Lower lobe of right lung (tissue), 2 donors: ENCODE measurements around the gene TRRAP. TPM values are rescaled to one million over a fixed set of nuclear protein-coding genes. Genes with fewer than 3 reads are reported as not detected.

Experiments used
- ATAC-seq, 2 donors: fragments of 200-7000 bp; cut with Tn5 transposase; one replicate each; pipeline ENCODE4 v1.9.1; 2020 to 2022; ENCODE audit warnings: mild to moderate bottlenecking in 2 of 2, moderate library complexity in 2 of 2
- DNase-seq: peaks from one replicate; pipeline ENCODE4 v3.0.0-alpha.2; 2020
- H3K27ac ChIP-seq: fragments of 200-600 bp; one replicate; pipeline ENCODE4 v1.8.0; 2022
- H3K27me3 ChIP-seq: fragments of 200-600 bp; one replicate; pipeline ENCODE4 v1.8.0; 2022; ENCODE audit warnings: low read depth
- H3K36me3 ChIP-seq: fragments of 200-600 bp; one replicate; pipeline ENCODE4 v1.8.0; 2022; ENCODE audit warnings: mild to moderate bottlenecking
- H3K4me1 ChIP-seq: fragments of 200-600 bp; one replicate; pipeline ENCODE4 v1.8.0; 2022
- H3K4me3 ChIP-seq: fragments of 200-600 bp; one replicate; pipeline ENCODE4 v1.8.0; 2022; ENCODE audit warnings: mild to moderate bottlenecking
- H3K9me3 ChIP-seq: fragments of 200-600 bp; one replicate; pipeline ENCODE4 v1.8.0; 2022
- intact Hi-C: fragments of 100-400 bp; cut with DNase I; formaldehyde crosslinking; loops from one replicate; pipeline ENCODE4 v1.11.0; 2022
- total RNA-seq: library from RNA; stranded (reverse); fragmentation: NEBNext Ultra II Directional; extraction: Animal tissue kit (Norgen Biotek cat#: 25700); gene quantifications from one replicate; pipeline ENCODE4 v1.2.1, GENCODE V29; 2021
- TF ChIP-seq, protein P1 (sequence below): fragments of 200-600 bp; IDR thresholded peaks from one replicate; pipeline ENCODE4 v1.8.0; 2022; ENCODE audit warnings: antibody characterized with exemption, mild to moderate bottlenecking
- donor health status: DM: no; HTN: yes; CAD: no; lungs with severe emphysema.

Gene TRRAP
- total RNA-seq, 1 donor from 2014 or later = 38.5 TPM

DNA sequence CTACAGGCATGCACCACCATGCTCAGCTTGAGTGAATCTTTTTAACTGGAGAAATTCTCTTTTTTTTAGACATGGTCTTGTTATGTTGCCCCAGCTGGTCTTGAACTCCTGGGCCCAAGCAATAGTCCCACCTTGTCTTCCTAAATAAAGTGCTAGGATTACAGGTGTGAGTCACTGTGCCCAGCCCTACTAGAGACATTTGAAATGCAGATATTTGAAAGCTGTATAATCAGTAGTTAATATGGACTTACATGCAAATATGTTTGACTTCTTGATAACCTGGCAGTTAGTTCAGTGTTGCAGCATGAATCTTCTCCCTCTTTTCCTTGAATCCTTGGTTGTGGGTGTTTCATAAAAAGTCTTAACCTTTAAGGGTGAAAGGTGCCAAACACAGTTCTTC lies 8.7 kb downstream of the TRRAP start:
- TF ChIP-seq, protein P1, sequence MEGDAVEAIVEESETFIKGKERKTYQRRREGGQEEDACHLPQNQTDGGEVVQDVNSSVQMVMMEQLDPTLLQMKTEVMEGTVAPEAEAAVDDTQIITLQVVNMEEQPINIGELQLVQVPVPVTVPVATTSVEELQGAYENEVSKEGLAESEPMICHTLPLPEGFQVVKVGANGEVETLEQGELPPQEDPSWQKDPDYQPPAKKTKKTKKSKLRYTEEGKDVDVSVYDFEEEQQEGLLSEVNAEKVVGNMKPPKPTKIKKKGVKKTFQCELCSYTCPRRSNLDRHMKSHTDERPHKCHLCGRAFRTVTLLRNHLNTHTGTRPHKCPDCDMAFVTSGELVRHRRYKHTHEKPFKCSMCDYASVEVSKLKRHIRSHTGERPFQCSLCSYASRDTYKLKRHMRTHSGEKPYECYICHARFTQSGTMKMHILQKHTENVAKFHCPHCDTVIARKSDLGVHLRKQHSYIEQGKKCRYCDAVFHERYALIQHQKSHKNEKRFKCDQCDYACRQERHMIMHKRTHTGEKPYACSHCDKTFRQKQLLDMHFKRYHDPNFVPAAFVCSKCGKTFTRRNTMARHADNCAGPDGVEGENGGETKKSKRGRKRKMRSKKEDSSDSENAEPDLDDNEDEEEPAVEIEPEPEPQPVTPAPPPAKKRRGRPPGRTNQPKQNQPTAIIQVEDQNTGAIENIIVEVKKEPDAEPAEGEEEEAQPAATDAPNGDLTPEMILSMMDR = no peak
- H3K36me3 ChIP-seq = peaks cover 94% of the 10 kb centered on the region
- DNase-seq = no peak

GRCh38 chr7:98892609-98893008 lies 14.3 kb downstream of the TRRAP start:
- H3K36me3 ChIP-seq = peaks cover 97% of the 10 kb centered on the region
- H3K27ac ChIP-seq = no peak overlapping the region
- intact Hi-C loops = no loop called here

More for the DNA sequence above, 8.7 kb downstream of the TRRAP start:
- no peaks in the 10 kb centered on the region for H3K4me1 ChIP-seq
- intact Hi-C loops = no loop called here
- no peaks in the 10 kb centered on the region for H3K27me3 ChIP-seq
- no peak overlapping the region for H3K27ac ChIP-seq
- ATAC-seq = no peak
- H3K9me3 ChIP-seq = no peaks in the 10 kb centered on the region
- H3K4me3 ChIP-seq = no peak overlapping the region

GRCh38 chr7:98899816-98900215 lies 21.5 kb downstream of the TRRAP start:
- Histone ChIP-seq H3K4me3 (no peak overlapping the region), H3K36me3 (peaks cover 99% of the 10 kb centered on the region), H3K9me3 (no peaks in the 10 kb centered on the region), H3K27me3 (no peaks in the 10 kb centered on the region), H3K27ac (no peak overlapping the region), H3K4me1 (no peaks in the 10 kb centered on the region)
- ATAC-seq = no peak
- TF ChIP-seq, protein P1 = no peak
- intact Hi-C loops = no loop called here
- no peak for DNase-seq

More at GRCh38 chr7:98892609-98893008, 14.3 kb downstream of the TRRAP start:
- H3K9me3 ChIP-seq = no peaks in the 10 kb centered on the region
- no peak overlapping the region for H3K4me3 ChIP-seq
- no peak for DNase-seq
- TF ChIP-seq, protein P1 = no peak
- no peaks in the 10 kb centered on the region for H3K4me1 ChIP-seq
- H3K27me3 ChIP-seq = no peaks in the 10 kb centered on the region
- no peak for ATAC-seq

DNA sequence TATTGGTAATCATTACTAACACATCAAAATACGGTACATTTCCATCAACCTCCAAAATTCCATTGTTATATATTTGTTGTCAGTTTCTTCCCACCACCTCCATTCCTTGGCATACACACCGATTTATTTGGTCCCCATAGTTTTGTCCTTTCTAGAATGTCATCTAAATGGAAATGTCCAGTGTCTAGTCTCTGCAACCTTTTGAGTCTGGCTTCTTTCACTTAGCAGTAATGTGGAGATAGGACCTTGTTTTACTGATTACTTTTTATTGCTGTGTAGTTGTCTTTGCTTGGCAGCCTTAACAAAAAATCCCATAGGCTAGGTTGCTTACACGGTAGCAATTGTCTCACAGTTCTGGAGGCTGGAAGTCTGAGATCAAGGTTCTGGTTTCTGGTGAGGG lies 22.5 kb downstream of the TRRAP start:
- intact Hi-C loops = no loop called here
- H3K27me3 ChIP-seq = no peaks in the 10 kb centered on the region
- H3K27ac ChIP-seq = no peak overlapping the region
- DNase-seq = no peak
- H3K9me3 ChIP-seq = no peaks in the 10 kb centered on the region
- peaks cover 99% of the 10 kb centered on the region for H3K36me3 ChIP-seq
- H3K4me1 ChIP-seq = no peaks in the 10 kb centered on the region
- no peak for ATAC-seq
- TF ChIP-seq, protein P1 = no peak
- no peak overlapping the region for H3K4me3 ChIP-seq

GRCh38 chr7:98902523-98902922 lies 24.2 kb downstream of the TRRAP start:
- H3K9me3 ChIP-seq = no peaks in the 10 kb centered on the region
- DNase-seq = no peak
- intact Hi-C loops = no loop called here
- H3K36me3 ChIP-seq = peaks cover 99% of the 10 kb centered on the region
- ATAC-seq = no peak
- H3K27me3 ChIP-seq = no peaks in the 10 kb centered on the region
- TF ChIP-seq, protein P1 = no peak
- no peak overlapping the region for H3K27ac ChIP-seq
- H3K4me1 ChIP-seq = no peaks in the 10 kb centered on the region
- no peak overlapping the region for H3K4me3 ChIP-seq

DNA sequence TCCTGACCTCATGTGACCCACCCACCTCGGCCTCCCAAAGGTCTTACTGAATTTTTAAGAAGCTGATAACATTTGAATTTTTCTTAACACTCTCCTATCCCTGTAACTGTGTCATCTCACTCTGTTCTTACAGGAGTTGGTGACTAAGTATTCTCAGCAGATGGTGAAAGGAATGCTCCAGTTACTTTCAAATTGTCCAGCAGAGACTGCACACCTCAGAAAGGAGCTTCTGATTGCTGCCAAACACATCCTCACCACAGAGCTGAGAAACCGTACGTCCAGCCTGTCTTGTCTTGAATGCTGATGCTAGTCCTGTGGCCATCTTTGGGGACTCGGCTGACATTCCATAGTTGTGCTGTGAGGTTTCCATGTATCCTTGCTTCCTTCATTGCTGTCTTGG lies 24.9 kb downstream of the TRRAP start:
- H3K4me1 ChIP-seq = no peaks in the 10 kb centered on the region
- H3K36me3 ChIP-seq = peaks cover 100% of the 10 kb centered on the region
- ATAC-seq (no peak), DNase-seq (no peak)
- intact Hi-C loops = no loop called here
- no peak overlapping the region for H3K27ac ChIP-seq
- TF ChIP-seq, protein P1 = no peak
- no peak overlapping the region for H3K4me3 ChIP-seq
- no peaks in the 10 kb centered on the region for H3K27me3 ChIP-seq
- no peaks in the 10 kb centered on the region for H3K9me3 ChIP-seq
